ENCODE results near the gene GRK2. TPM values are rescaled to one million over a fixed set of nuclear protein-coding genes. Genes with fewer than 3 reads are reported as not detected.

The GRK2 gene
- total RNA-seq, 1 experiment from 2014 or later = 22.0 TPM

DNA sequence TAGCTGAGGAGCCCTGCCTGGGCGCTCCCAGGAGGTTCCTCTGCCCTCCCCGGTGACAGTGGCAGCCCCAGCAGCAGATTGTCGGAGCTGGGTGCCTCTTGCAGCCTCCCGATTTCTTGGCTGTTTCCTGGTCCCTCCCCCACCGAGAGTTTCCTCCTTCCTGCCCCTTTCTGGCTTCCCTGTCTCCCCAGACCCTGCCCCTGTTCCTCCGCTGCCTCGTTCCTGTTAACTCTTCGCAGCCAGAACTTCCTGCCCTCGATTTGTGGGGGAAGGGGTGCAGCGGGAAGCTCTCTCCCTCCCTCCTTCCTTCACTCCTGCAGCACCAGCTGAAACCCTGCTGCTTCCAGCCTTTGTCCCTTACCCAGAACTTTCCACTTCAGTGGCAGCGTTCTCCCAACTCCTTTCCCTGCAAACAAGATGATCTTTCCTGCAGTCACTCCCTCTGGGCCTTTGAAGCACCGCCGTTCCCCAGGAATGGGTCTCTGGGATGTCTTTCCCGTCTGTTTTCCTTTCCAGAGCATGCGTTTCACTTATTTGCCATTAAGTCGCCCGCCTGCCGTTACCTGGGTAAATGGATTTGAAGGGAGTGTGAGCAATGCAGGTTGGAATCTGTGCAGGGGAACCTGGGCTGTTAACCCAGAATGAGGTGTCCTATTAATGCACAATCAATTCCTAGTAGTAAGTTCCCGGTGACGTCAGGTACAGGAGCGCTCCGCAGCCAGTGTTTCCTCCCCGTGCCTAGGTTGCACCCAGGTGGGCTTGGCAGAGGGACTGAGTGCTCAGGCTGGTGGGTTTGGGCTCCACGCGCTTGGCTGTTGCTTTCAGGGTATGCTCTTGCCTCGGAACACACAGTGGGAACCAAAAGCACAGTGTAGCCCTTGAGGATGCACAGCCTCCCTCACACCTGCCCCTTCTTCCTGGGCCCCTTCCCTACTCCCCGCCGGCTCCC lies 4.3 kb downstream of the GRK2 start:
- DNase-seq (ENCODE audit: low read depth) = no peak

DNA sequence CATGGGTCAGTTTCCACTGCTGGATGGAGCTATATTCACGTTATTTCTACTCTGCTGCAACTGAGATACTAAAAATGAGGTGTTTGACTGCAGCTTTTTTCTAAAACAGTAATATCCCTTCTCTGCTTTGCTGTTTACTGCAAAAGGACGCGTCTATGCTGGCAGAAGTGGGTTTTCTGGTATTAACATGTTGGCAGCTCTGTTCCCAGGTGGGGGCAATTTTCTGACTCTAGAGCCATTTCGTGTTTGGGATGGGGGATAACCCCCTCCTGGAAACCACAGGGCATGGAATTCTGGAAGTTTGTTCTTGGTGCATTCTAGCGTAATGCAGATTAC lies 4.9 kb downstream of the GRK2 start:
- no peak for DNase-seq (ENCODE audit: low read depth)

DNA sequence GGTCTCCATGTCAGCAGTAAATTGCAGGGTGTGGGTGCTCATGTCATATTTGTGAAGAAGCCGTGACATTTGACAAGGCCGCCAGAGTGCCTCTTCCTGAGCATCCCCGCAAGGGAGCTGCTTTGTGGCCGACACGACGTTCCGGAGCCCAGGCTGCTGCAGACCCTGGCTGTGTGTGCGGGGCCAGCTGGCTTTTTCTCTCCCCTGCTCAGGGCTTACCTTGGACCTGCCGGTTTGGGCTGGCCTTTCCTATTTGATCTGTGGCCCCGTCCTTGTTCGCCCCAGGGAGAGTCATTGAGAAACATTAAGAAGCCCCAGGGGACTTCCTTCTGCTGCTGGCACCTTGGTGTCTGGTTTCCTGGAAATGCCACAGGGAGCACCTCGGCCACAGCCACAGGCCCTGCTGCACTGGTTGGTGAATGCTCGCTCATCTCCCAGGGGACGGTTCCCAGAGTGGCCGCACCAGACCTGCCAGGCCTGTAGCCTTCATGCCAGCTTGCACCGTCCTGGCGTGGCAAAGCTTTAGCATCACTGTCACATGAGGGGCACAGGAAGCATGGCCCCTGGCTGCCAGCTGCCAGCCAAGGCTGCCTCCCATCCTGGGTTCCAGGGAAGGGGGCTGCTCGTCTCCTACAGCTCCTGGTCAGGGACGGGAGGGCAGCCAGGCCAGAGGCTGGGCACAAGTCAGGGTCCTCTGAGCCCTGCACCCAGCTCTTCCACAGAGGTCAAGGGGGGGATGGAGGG lies 5.4 kb downstream of the GRK2 start:
- no peak for DNase-seq (ENCODE audit: low read depth)

DNA sequence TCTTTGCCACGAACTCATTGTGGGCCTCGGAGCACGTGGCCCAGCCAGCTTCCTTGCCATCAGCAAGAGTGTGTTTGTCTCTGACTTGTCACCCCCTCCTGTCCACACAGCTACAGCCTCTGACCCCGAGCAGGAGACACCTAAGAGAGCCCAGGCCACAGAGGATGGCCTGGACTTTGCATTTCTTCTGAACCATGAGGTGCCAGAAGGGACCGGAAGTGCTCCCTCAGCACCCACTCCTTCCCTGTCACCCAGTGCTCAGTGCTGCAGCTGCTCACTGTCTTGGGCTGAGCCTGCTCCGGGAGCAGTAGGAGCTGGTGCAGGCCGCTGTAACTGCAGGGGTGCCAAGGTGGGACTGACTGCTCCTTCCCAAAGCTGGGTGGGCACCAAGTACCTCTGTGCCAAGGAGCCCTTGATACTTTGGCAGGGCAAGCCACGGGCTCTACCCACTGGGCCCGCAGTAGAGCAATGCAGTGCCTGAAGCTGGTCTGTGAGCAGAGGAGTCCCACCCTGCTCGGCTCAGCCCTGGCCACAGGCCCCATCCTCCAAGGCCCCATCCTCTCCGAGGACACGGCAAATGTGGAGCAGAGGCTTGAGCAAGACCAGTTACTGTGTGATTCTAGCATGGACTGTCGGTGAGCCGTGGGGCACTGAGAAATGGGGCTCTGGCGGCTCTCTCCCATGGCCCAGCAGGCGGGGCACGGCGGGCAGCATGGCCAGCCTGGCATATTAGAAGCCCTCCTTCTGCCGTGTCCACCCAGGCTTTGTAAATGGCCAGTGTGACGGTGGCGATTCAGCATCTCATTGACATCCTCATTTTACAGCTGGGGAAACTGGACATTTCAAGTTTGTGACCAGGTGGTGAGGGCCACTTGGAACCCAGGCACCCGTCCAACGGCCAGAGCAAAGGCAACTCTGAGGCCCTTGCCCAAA lies 6.3 kb downstream of the GRK2 start:
- DNase-seq (ENCODE audit: low read depth) = no peak

DNA sequence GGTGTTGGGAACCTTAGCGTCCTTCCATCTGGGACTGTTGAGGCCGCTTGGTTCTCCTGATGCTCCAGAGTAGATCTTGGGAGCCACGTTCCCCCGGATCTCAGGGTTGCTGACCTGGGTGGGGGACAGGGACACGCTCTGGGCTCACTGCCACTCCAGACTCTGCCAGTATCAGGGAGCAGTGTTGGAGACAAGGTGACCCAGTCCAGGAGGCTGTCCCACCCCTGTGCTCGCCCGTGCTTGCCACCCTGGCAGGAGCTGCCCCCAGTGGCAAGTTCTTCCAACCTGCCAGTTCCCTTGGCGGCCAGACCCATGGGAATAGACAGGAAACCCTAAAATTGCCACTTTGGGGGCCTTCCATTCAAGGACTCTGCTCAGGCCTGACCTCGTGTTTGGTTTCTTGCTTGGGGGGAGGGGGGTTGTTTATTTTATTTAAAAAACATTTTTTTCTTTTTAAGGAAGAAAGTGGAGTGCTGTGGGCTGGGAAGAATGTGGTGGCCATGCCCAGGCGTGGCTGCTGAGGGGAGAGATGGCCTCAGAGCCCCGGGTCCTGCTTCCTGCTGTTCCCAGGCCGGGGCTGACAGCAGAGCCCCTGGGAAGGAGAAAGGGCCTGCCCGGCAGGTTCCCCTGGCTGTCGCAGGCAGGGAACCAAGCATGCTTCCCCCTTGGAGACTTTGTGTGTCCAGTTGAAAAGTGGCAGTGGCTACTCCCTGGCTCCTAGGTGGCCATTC lies 7.2 kb downstream of the GRK2 start:
- no peak for DNase-seq (ENCODE audit: low read depth)

DNA sequence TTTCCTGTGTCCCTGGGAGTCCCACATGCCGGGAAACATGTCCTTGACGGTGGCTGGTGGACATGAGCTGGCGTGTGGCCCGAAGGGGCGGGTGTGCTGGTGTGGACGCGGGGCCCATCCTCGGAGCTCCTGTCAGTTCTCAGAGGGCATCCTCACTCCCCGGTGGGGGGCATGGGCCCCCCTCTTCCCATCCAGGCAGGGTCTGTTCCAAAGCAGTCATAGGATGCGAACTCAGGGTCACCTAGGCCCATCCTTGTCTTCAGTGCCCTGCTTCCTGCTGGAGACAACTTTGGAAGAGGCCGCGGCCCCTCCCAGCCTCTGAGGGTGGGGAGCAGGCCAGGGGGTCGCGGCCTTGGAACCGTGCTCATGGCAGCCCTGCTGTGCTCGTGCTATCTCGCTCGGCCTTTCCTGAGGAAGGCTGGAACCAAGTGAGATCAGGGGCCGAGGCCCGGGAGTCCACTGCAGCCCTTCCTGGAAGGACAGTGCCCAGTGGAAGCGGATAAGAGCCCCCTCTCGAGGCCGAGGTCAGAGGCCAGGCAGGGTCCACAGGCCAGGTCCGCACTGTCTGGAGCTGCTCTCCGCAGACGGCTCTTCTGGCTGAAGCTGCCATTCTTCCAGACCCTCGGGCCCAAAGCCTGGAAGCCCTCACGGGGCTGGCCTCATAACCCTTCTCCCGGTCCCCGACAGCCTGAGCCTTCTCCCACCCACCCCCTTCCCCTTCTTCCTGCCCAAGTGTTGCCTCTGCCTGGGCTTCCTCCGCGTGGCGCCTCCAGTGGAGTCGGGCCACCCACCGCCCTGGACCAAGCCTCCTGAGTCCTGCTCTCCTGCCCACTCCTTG lies 8.7 kb downstream of the GRK2 start:
- DNase-seq (ENCODE audit: low read depth) = no peak

DNA sequence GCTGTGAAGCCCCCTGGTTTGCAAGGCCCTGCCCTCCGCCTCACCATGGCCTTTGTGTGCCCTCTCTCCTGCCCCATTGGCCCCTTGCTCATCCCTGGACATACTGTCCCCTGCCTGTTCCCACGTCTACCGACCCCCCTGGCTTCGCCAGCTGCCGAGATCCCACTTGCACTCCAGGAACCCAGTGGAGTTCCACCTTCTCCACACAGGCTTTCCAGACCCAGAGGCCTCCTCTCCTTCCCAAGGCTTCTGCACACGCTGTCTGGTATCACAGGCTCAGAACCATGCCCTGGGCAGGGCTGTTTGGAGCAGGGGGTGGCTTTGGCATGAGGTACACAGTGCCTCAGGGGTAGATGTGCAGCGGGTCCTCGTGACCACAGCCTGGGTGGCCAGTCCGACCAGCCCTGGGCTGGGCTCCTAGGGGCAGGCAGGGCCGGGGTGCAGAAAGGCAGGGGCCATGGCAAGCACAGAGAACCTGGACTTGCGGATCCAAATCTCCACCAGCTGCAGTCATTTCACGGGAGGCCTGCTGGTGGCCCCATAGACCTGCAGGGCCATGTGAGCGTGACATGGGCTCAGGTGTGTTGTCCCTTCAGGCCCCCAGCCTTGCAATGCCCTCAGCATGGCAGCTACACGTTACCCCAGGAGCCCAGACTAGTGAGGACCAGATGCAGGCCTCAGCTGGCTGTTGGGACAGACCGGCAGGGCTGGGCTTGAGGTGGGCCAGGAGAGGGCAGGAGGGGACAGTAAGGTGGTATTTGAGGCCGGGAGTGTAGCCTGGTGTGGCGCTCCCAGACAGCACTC lies 9.5 kb downstream of the GRK2 start:
- no peak for DNase-seq (ENCODE audit: low read depth)

DNA sequence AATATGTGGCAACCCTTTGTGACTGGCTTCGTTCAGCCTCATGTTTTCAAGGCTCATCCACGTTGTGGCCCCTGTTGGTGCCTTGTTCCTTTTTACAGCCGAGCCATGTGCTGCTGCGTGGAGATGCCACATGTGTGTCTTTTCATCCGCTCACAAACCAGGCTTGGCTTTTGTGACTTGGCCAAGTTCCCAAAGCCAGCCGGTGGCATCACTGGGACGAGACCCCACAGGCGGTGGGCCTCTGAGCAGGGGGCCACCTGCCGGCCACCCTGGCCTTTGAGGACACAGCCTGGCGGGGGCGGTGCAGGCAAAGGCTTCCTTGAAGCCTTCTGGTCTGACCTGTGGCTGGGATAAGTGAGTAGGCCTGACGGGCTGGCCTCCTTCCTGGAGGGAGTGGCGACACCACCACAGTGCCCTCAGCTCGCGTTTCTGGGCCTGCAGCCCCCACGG lies 10.5 kb downstream of the GRK2 start:
- DNase-seq (ENCODE audit: low read depth) = peak; percentile 52

DNA sequence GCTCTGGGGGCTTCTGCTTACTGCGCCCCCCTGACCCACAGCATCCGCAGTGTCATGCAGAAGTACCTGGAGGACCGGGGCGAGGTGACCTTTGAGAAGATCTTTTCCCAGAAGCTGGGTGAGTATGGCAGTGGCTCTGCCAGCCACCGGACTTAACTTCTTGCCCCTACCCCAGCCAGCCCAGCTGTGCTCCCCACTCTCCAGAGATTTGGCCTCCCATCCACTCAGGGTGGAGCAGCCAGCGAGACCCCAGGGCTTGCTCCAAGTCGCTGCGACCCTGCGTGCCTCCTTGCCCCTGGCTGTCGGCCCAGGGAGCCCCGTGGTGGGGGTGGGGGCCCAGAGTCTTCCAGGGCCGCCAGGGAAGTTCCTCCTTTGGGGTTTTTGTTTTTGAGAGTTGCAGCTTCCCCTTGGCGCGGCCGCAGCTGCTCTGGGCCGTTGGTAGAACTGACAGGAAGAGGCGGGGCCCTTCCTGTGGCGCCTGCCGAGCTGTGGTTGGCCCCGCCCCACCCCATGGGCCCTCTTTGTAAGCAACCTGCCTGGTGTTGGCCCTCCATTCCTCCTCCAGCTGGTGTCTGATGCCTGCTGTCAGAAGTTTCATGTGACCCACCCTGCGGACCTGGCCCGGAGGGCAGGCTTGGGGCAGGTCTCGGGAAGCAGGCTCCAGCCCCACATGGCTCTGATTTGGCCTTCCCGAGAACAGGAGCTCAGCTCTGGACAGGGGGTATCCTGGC lies 11.1 kb downstream of the GRK2 start:
- DNase-seq (ENCODE audit: low read depth) = peak; percentile 79

DNA sequence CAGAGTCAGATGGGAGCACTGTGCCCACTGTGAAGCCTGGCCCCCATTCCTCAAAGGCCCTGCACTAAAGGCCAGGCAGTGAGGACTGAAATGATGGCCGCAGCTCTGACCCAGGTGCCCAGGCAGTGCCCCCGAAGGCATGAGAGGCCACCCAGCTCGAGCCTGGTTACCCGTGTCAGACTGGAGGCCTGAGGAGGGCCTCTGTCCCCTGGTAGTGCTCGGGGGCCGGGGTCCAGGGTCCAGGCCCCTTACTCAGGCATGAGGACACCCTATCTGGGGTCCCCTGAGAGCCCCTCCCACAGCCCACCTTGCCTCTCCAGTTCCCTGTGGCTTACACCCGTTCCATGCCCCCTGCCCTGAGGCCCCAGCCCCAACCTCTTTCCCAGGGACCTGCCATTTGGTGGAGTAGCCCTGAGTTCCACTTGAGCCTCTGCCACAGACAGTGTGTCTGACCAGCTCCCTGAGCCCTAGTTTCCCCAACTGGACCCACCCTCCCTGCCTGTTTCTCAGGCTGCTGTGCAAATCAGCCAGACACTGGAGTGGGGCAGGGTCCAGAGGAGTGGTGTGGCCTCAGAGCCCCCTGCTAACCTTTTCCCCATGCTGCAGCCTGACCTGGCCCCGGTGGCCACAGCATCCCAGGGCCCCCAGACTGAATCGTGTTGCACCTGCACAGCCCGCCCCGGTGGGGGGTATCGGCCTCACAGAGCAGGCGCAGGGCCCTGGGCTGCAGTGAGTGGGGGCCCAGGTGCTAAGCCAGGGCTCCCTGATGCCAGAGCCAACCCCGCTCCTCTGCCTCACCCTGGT lies 12.1 kb downstream of the GRK2 start:
- no peak for DNase-seq (ENCODE audit: low read depth)

DNA sequence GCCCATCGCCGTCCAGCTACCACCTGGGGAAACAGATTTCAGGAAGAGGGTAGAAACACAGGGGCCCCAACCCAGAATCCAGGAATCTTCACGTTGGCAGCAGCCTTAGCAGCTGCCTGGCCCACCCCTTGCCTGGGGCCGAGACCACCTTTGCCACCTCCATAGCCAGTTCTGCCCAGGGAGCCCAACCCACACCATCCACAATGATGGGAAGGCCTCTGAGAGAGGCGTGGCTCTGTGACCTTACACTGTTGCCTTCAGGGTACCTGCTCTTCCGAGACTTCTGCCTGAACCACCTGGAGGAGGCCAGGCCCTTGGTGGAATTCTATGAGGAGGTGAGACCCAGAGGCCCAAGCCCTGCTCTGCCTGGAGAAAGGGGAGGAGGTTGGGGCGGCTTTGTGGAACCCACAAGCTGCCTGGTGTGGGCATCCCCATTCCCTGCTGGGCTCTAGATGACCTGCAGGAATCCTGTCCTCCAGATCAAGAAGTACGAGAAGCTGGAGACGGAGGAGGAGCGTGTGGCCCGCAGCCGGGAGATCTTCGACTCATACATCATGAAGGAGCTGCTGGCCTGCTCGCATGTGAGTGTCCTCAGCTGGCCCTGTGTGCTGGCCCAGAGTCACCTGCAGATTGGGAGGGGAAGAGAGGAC lies 12.8 kb downstream of the GRK2 start:
- no peak for DNase-seq (ENCODE audit: low read depth)

DNA sequence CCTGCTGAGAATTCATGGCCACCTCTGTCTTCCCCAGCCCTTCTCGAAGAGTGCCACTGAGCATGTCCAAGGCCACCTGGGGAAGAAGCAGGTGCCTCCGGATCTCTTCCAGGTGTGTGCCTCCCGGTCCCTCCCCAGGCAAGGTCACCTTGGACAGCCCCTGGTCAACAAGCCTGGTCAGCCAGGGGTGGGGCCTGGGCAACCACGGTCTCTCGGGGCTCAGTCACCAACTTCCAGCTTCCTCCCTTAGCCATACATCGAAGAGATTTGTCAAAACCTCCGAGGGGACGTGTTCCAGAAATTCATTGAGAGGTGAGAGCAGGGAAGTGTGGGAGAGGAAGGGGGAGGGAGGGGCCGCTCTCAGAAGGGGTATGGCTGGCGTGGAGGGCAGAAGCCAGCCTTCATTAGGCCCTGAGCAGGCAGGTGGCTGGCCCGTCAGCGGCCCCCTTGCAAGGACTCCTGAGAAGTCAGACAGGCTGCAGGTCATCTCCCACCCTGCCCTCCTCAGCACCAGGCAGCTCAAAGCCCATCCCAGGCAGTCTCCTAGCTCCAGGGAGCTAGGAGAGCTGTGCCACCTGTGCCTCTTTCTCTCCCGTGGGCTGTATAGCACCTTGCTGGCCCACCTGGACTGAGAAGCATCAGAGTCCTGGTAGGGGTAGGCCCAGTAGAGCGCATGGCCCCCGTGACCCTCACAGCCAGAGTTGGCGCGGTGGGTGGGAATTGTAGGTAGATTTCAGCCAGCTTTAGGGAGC lies 13.5 kb downstream of the GRK2 start:
- no peak for DNase-seq (ENCODE audit: low read depth)

DNA sequence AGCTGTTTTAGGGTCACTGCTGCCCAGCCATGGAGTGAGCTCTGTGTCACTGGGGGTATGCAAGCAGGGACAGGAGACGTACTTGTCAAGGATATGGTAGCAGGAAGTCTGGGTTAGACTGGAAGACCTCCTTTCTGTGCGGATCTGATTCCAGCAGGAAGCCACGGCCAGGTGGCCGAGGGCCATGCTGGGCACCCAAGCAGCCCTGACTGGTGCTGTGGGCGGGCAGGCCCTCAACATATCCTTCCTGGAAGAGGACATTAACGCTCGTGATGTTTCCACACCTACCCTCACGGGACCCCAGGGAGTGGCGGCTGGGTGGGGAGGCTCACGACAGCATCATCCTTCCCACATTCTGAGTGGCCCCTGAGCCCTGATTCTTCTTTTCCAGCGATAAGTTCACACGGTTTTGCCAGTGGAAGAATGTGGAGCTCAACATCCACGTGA lies 14.1 kb downstream of the GRK2 start:
- no peak for DNase-seq (ENCODE audit: low read depth)

DNA sequence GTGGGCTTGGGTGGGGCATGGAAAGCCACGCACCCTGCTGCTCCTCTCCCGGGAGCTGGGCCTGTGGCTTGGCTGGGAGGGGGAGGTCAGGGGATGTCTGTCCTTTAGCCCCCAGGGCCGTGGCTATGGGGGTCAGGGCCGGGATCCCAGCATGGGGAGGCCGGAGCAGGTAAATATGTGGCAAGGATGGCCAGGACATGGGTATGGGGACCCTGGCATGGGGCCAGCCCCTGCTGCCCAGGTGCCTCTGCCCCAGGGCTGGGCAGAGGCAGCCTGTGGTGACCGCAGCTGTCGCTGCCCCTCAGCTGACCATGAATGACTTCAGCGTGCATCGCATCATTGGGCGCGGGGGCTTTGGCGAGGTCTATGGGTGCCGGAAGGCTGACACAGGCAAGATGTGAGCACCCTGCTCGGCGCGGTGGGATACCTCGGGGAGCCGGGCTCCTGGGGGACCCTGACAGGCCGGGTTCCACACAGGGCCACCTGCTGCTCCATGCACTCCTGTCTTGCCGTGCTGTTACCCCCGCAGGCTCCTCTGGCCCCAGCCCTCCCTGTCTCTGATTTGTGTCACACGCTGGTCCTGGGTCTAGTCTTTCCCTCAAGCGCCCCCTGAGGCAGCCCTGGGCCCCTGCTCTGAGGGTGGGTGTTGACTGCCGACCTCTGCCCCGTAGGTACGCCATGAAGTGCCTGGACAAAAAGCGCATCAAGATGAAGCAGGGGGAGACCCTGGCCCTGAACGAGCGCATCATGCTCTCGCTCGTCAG lies 14.7 kb downstream of the GRK2 start:
- DNase-seq (ENCODE audit: low read depth) = no peak

DNA sequence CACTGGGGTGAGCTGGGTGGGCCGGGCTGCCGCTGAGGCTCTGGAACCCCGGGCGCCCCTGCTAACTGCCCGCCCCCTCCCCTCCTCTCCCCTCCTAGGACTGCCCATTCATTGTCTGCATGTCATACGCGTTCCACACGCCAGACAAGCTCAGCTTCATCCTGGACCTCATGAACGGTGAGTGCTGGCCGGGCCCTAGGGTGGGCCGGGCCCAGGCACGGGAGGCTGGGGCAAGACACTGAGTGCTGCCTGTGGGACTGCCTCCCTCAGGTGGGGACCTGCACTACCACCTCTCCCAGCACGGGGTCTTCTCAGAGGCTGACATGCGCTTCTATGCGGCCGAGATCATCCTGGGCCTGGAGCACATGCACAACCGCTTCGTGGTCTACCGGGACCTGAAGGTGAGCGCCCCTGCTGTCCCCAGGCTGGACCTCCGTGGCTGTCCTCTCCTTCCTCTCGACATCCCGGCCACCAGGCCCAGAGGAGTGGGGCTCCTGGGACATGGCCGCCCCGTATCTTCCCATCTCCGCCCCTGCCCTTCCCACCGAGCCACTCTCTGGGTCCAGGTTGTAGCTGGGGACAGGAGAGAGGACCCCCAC lies 15.4 kb downstream of the GRK2 start:
- DNase-seq (ENCODE audit: low read depth) = no peak

All from RPMI7951 (cell line).